BJ (cell line): ENCODE data around the gene DNAH10. TPM values are rescaled to one million over a fixed set of nuclear protein-coding genes. Genes with fewer than 3 reads are reported as not detected.

ENCODE experiments used
- CTCF ChIA-PET: fragments of 350-600 bp; formaldehyde crosslinking; extraction: SDS; loops from one replicate; lab custom pipeline; 2021; ENCODE audit warnings: antibody characterized with exemption, inconsistent platforms; lab: Yijun Ruan, JAX
- POLR2A ChIA-PET: fragments of 300-600 bp; sonication (Branson Sonifier 250); formaldehyde crosslinking; extraction: SDS; loops from one replicate; lab custom pipeline; 2021; ENCODE audit warnings: antibody characterized with exemption; lab: Charles Lee
- DNase-seq: peaks from one replicate; pipeline ENCODE4 v3.0.0-alpha.2; 2011; ENCODE audit warnings: low read depth
- H3K27me3 ChIP-seq: 2 replicates; pipeline ENCODE4 v1.6.0; 2011; ENCODE audit warnings: low read length; ENCODE audit not compliant: control insufficient read depth, insufficient read depth
- H3K36me3 ChIP-seq: 2 replicates; pipeline ENCODE4 v1.5.1; 2011; ENCODE audit warnings: low read length; ENCODE audit not compliant: control insufficient read depth, insufficient read depth
- H3K4me3 ChIP-seq: 2 replicates; pipeline ENCODE4 v1.5.1; 2011; ENCODE audit warnings: low read depth, mild to moderate bottlenecking, control low read depth, low read length
- CTCF ChIP-seq: IDR thresholded peaks from 2 replicates; pipeline ENCODE4 v1.5.1; 2011; ENCODE audit warnings: low read depth, mild to moderate bottlenecking, control low read depth, inconsistent platforms, low read length, moderate library complexity; ENCODE audit not compliant: insufficient read depth
- polyA plus RNA-seq: library from polyadenylated mRNA; depleted of rRNA; stranded (reverse); fragments of >200 nt; gene quantifications from 2 replicates; pipeline ENCODE4 v1.2.3, GENCODE V29; 2011

The DNAH10 gene
- polyA plus RNA-seq, 1 experiment = 0.61 TPM

- Histone ChIP-seq H3K36me3 (no peaks in the 10 kb centered on the region), H3K4me3 (no peak overlapping the region), H3K27me3 (no peaks in the 10 kb centered on the region)
- POLR2A ChIA-PET = no interaction called here
- CTCF ChIA-PET = interaction anchor here (0.7 kb wide), 1 partner anchor 75 kb away, joined by 3 read pairs; no protein-coding TSS in a partner anchor
- TF ChIP-seq CTCF = no peak
- no peak for DNase-seq
Measured at GRCh38 chr12:123715195-123715594, 46.9 kb upstream of the DNAH10 start.

- ChIA-PET POLR2A (no interaction called here), CTCF (interaction anchor here (0.7 kb wide), 1 partner anchor 99 kb away, joined by 5 read pairs; no protein-coding TSS in a partner anchor)
- DNase-seq = no peak
- no peaks in the 10 kb centered on the region for H3K27me3 ChIP-seq
- no peak for TF ChIP-seq CTCF
- no peak overlapping the region for H3K4me3 ChIP-seq
- H3K36me3 ChIP-seq = 0 out of 2 replicates have a peak, but pooled peaks cover 4% of the 10 kb centered on the region
Measured at GRCh38 chr12:123717350-123717749, 44.8 kb upstream of the DNAH10 start.

GRCh38 chr12:123720141-123720814, 41.8 kb upstream of the DNAH10 start:
- no peak overlapping the region for H3K4me3 ChIP-seq
- H3K36me3 ChIP-seq = 0 out of 2 replicates have a peak, but pooled peaks cover 5% of the 10 kb centered on the region
- ChIA-PET CTCF (interaction anchor here (1.5 kb wide), 1 partner anchor 30 kb away, joined by 4 read pairs; no protein-coding TSS in a partner anchor), POLR2A (no interaction called here)
- H3K27me3 ChIP-seq = no peaks in the 10 kb centered on the region
- no peak for DNase-seq
- no peak for TF ChIP-seq CTCF

GRCh38 chr12:123721245-123721644, 40.9 kb upstream of the DNAH10 start:
- CTCF ChIA-PET = no interaction called here
- POLR2A ChIA-PET = no interaction called here
- DNase-seq = no peak

More at GRCh38 chr12:123721245-123721644, 40.9 kb upstream of the DNAH10 start:
- no peaks in the 10 kb centered on the region for H3K27me3 ChIP-seq
- H3K36me3 ChIP-seq = 0 out of 2 replicates have a peak, but pooled peaks cover 5% of the 10 kb centered on the region
- H3K4me3 ChIP-seq = no peak overlapping the region
- TF ChIP-seq CTCF = no peak
